Upper lobe of left lung (tissue), 6 donors: ENCODE data around the gene SEPTIN5. TPM values are rescaled to one million over a fixed set of nuclear protein-coding genes. Genes with fewer than 3 reads are reported as not detected.

Experiments used
- ATAC-seq, 2 donors: fragments of 200-7000 bp; cut with Tn5 transposase; one replicate each; pipeline ENCODE4 v1.9.1; 2022; ENCODE audit warnings: mild to moderate bottlenecking in 2 of 2, moderate library complexity in 2 of 2; ENCODE audit not compliant: low FRiP score in 2 of 2
- DNase-seq, 2 donors: peaks; one replicate each; pipeline ENCODE4 v3.0.0-alpha.2; 2019 to 2020
- H3K27ac ChIP-seq, 4 donors: fragments of 200-600 bp; sonication (generic); one replicate each; pipeline ENCODE4 v1.5.1; 2016 to 2019
- H3K27me3 ChIP-seq, 4 donors: fragments of 200-600 bp; sonication (generic); one replicate each; pipeline ENCODE4 v1.5.1; 2017 to 2019
- H3K36me3 ChIP-seq, 4 donors: fragments of 200-600 bp; sonication (generic); one replicate each; pipeline ENCODE4 v1.5.1; 2016 to 2019
- H3K4me1 ChIP-seq, 4 donors: fragments of 200-600 bp; sonication (generic); one replicate each; pipeline ENCODE4 v1.5.1; 2018 to 2019
- H3K4me3 ChIP-seq, 4 donors: fragments of 200-600 bp; sonication (generic); one replicate each; pipeline ENCODE4 v1.5.1; 2017 to 2019; ENCODE audit warnings: mild to moderate bottlenecking in 2 of 4, moderate library complexity in 1 of 4
- H3K9me3 ChIP-seq, 4 donors: fragments of 200-600 bp; sonication (generic); one replicate each; pipeline ENCODE4 v1.5.1; 2018 to 2019
- CTCF ChIP-seq, 6 experiments: fragments of 450-650 bp in 4 of 6; fragments of 200-600 bp in 2 of 6; sonication (generic) in 2 of 6; IDR thresholded peaks; one replicate each; pipeline ENCODE4 v1.5.1; 2016 to 2019; ENCODE audit warnings: antibody characterized with exemption in 6 of 6
- EP300 ChIP-seq, 4 donors: sonication (generic); formaldehyde crosslinking; IDR thresholded peaks; one replicate each; pipeline ENCODE4 v1.5.1; 2017; ENCODE audit warnings: antibody characterized with exemption in 4 of 4, control low read depth in 2 of 4
- POLR2A ChIP-seq, 4 donors: fragments of 450-650 bp; IDR thresholded peaks; one replicate each; pipeline ENCODE4 v1.5.1; 2016 to 2017; ENCODE audit warnings: antibody characterized with exemption in 4 of 4, mild to moderate bottlenecking in 2 of 4
- POLR2AphosphoS5 ChIP-seq, 2 donors: sonication (generic); formaldehyde crosslinking; IDR thresholded peaks; one replicate each; pipeline ENCODE4 v1.5.1; 2017; ENCODE audit warnings: antibody characterized with exemption in 2 of 2
- WGBS, 2 donors: methylation state at CpG; one replicate each; pipeline ENCODE4 v1.1.5; 2017 to 2018; 5-methylcytosine and 5-hydroxymethylcytosine counted together
- total RNA-seq, 6 donors: library from RNA; depleted of rRNA in 4 of 6; stranded (reverse); fragments of >200 nt in 4 of 6; gene quantifications; one replicate each; pipeline versions ENCODE4 v1.1.0 to v1.2.1, GENCODE V29; 2016 to 2021
- donor health status: DM: no; HTN: no; CAD: no; lungs with moderate emphysema.
- donor health status: DM: no; HTN: yes; CAD: no; lungs with severe emphysema.

SEPTIN5 gene
- total RNA-seq, 6 donors from 2014 or later = 6.0 to 30.0 (median 17.1) TPM

DNA sequence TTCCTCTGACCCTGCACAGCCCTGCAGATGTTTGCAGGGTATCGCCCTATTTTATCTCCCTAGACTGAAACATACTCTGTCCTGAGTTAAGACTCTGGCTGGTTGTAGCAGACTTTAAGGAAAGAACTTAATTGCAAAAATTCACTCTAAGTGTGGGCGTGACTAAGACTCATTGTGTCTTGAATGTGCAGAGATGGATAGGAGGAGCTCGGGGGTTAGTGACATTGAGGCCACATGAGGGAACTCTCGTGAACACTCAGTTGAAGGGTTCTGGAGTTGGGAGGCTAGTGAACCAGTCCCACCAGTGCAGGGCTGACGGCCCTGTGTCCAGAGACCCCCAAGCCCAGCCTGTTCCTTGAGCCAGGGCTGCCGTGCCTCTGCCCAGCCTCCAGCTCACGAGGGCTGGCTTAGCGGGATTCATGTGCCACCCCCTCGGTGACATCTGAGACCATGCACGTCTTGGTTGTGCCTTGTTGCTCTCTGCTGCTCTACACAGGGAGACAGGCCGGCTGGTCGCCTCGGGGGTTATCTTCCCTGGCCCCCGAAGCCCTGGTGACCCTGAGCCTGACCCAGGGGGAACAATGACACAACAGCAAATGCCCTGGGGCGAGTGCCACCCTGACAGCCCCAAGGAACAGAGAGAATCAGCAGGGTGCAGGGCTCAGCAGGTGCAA is 34.8 kb downstream of the SEPTIN5 start:
- peaks cover 0 to 3% (median 0%) of the 10 kb centered on the region in 4 donors for H3K27me3 ChIP-seq
- no peaks in the 10 kb centered on the region for H3K4me1 ChIP-seq
- H3K9me3 ChIP-seq = no peaks in the 10 kb centered on the region
- no peak overlapping the region for H3K27ac ChIP-seq
- DNase-seq = peak in 1 of 2 donors; percentile 54
- WGBS, 2 donors = 76% methylated on average over 14 to 15 of the region's 15 CpGs
- TF ChIP-seq POLR2A (IDR thresholded peaks at IDR 0.05) = no peak
- ATAC-seq = no peak
- H3K36me3 ChIP-seq = no peaks in the 10 kb centered on the region
- no peak overlapping the region for H3K4me3 ChIP-seq

DNA sequence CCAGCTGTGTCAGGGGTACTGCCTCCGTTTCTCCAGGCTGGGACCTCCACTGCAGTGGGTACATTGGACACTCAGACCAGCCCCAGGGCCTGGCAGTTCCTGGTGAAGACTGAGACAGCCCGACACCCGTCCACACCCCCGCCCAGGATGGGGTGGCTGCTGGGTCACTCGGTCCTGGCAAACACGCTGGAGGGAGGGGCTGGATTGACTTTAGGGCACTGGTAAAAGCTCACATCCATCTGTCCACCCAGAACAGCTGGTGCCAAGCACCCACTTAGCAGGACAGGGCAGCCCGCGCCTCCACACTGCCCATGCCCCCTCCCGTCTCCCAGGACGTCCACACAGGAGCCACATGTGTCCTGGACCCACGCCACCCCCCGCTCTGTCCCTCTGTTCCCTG is 35.6 kb downstream of the SEPTIN5 start:
- Histone ChIP-seq H3K4me1 (peaks cover 0 to 2% (median 0%) of the 10 kb centered on the region in 4 donors), H3K9me3 (no peaks in the 10 kb centered on the region), H3K27ac (no peak overlapping the region), H3K27me3 (peaks cover 0 to 11% (median 3%) of the 10 kb centered on the region in 4 donors), H3K36me3 (no peaks in the 10 kb centered on the region), H3K4me3 (no peak overlapping the region)
- TF ChIP-seq POLR2AphosphoS5 (IDR thresholded peaks at IDR 0.05) = no peak
- TF ChIP-seq POLR2A (IDR thresholded peaks at IDR 0.05) = no peak
- TF ChIP-seq EP300 (IDR thresholded peaks at IDR 0.05) = no peak
- no peak for TF ChIP-seq CTCF (IDR thresholded peaks at IDR 0.05)
- DNase-seq = peak in 1 of 2 donors; percentile 54
- 69 to 90% methylated on average over 5 to 12 of the region's 12 CpGs for WGBS, 2 donors
- ATAC-seq = no peak

DNA sequence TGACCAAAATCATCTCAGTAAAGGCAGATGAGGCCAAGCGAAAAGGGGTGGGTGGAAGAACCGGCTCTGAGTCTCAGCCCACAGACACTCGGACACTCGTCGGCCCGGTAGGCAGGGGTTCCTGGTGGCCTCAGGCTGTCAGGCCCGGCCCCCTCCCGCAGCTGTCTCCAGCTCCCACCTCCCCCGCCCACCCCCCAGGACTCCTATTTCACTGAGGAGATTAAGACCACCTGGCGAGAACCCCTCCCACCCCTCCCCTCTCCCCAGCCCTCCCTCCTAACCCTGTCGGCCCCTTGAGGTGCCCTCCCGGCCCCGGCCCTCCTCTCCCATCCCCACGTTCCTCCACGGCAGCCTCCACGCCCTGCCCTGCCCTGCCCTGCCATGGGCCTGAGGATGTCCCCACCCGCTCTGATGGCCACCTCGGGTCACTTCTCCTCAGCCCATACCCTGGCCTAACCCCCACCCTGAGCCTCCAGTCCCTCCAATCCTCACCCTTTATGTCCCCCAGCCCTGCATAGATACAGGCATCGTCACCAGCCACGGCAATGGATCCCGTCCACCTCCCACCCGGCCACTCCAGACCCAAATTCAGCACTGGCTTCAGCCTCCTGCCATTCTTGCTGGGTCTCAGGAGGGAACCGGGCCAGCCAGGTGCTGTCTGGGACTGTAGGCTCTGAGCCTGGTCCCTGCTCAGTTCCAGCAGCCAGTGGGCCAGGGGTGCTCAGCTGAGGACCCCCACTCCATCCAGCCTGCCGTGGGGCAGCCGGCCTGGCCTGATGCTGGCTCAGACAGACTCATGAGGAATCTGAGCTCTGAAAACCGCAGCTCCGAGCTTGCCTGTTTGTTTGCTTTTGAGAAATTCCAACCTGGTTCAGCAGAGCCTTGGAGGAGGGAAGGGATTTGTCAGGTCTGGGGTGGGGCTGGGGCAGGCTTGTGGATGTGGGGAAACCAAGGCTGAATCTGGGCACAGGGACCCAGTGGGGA is 36.5 kb downstream of the SEPTIN5 start:
- 65 to 70% methylated on average over 17 to 19 of the region's 27 CpGs for WGBS, 2 donors
- Histone ChIP-seq H3K4me3 (no peak overlapping the region), H3K9me3 (no peaks in the 10 kb centered on the region), H3K36me3 (no peaks in the 10 kb centered on the region), H3K27ac (no peak overlapping the region), H3K4me1 (peaks cover 3 to 12% (median 8%) of the 10 kb centered on the region in 4 donors), H3K27me3 (peaks cover 0 to 20% (median 12%) of the 10 kb centered on the region in 4 donors)
- no peak for TF ChIP-seq POLR2AphosphoS5 (IDR thresholded peaks at IDR 0.05)
- TF ChIP-seq CTCF (IDR thresholded peaks at IDR 0.05) = no peak
- no peak for TF ChIP-seq POLR2A (IDR thresholded peaks at IDR 0.05)
- TF ChIP-seq EP300 (IDR thresholded peaks at IDR 0.05) = no peak
- ATAC-seq = no peak
- DNase-seq = peak in 1 of 2 donors; percentile 60

- TF ChIP-seq EP300 (IDR thresholded peaks at IDR 0.05) = no peak
- no peak for TF ChIP-seq POLR2AphosphoS5 (IDR thresholded peaks at IDR 0.05)
- no peak for TF ChIP-seq CTCF (IDR thresholded peaks at IDR 0.05)
- TF ChIP-seq POLR2A (IDR thresholded peaks at IDR 0.05) = no peak
- Histone ChIP-seq H3K27me3 (peaks cover 0 to 27% (median 20%) of the 10 kb centered on the region in 4 donors), H3K27ac (no peak overlapping the region)
Observed at GRCh38 chr22:19751497-19752245, 37.4 kb downstream of the SEPTIN5 start.

More at GRCh38 chr22:19751497-19752245, 37.4 kb downstream of the SEPTIN5 start:
- no peaks in the 10 kb centered on the region for H3K9me3 ChIP-seq
- H3K36me3 ChIP-seq = no peaks in the 10 kb centered on the region
- peaks cover 8 to 20% (median 17%) of the 10 kb centered on the region in 4 donors for H3K4me1 ChIP-seq
- WGBS, 2 donors = 88 to 91% methylated on average over 11 to 14 of the region's 14 CpGs
- DNase-seq (peak in 1 of 2 donors; percentile 57), ATAC-seq (no peak)
- H3K4me3 ChIP-seq = no peak overlapping the region
